HepG2 (cell line): Measurements from ENCODE around the gene TFPI. TPM values are rescaled to one million over a fixed set of nuclear protein-coding genes. Genes with fewer than 3 reads are reported as not detected.

Experiments
- EZH2 ChIP-seq: conservative IDR thresholded peaks from 2 replicates; pipeline ENCODE4 v1.6.1; 2012; ENCODE audit warnings: mild to moderate bottlenecking, low read depth, low read length, moderate library complexity
- GFI1 ChIP-seq: sonication (generic); formaldehyde crosslinking; IDR thresholded peaks from 2 replicates; pipeline ENCODE4 v1.5.0; 2020; ENCODE audit warnings: missing genetic modification reagents, mild to moderate bottlenecking, borderline replicate concordance
- HMGXB4 ChIP-seq, 2 experiments: sonication (generic) in 1 of 2; formaldehyde crosslinking in 1 of 2; IDR thresholded peaks; 2 replicates each; pipeline versions ENCODE4 v1.4.0 to v1.6.1; 2018 to 2020; ENCODE audit warnings: missing genetic modification reagents in 2 of 2, borderline replicate concordance in 1 of 2, low read depth in 1 of 2, mild to moderate bottlenecking in 1 of 2, missing biosample characterization in 1 of 2
- MAFG ChIP-seq: sonication (generic); formaldehyde crosslinking; IDR thresholded peaks from 2 replicates; pipeline ENCODE4 v1.5.1; 2020; ENCODE audit warnings: mild to moderate bottlenecking, missing genetic modification reagents
- NFE2 ChIP-seq: sonication (generic); formaldehyde crosslinking; IDR thresholded peaks from 2 replicates; pipeline ENCODE4 v1.4.0; 2020; ENCODE audit warnings: missing genetic modification reagents
- SOX6 ChIP-seq, 2 experiments: fragments of 450-650 bp in 1 of 2; sonication (generic) in 1 of 2; formaldehyde crosslinking in 1 of 2; IDR thresholded peaks; 2 replicates each; pipeline versions ENCODE4 v1.4.0 to v1.6.1; 2017 to 2020; ENCODE audit warnings: antibody characterized with exemption in 1 of 2, mild to moderate bottlenecking in 1 of 2, missing genetic modification reagents in 1 of 2
- SP140L ChIP-seq: sonication (generic); formaldehyde crosslinking; IDR thresholded peaks from 2 replicates; pipeline ENCODE4 v1.4.0; 2020; ENCODE audit warnings: missing genetic modification reagents, borderline replicate concordance
- SRSF4 ChIP-seq: fragments of 200-400 bp; formaldehyde crosslinking; IDR thresholded peaks from one replicate; pipeline ENCODE4 v1.6.1; 2018; ENCODE audit warnings: mild to moderate bottlenecking, low read depth, low read length, moderate library complexity; ENCODE audit not compliant: poor library complexity, severe bottlenecking
- SSRP1 ChIP-seq: IDR thresholded peaks from 2 replicates; pipeline ENCODE4 v1.6.1; 2016; ENCODE audit warnings: control low read depth
- TOPORS ChIP-seq: sonication (generic); formaldehyde crosslinking; IDR thresholded peaks from 2 replicates; pipeline ENCODE4 v1.8.0; 2023; ENCODE audit warnings: mild to moderate bottlenecking, missing genetic modification reagents
- ZFAT ChIP-seq: sonication (generic); formaldehyde crosslinking; conservative IDR thresholded peaks from 2 replicates; pipeline ENCODE4 v1.8.1; 2023; ENCODE audit warnings: missing genetic modification reagents, inconsistent platforms
- ZNF17 ChIP-seq: sonication (generic); formaldehyde crosslinking; IDR thresholded peaks from 2 replicates; pipeline ENCODE4 v1.5.0; 2020; ENCODE audit warnings: mild to moderate bottlenecking, missing genetic modification reagents
- ZNF597 ChIP-seq: sonication (generic); formaldehyde crosslinking; IDR thresholded peaks from 2 replicates; pipeline ENCODE4 v1.5.0; 2020; ENCODE audit warnings: missing genetic modification reagents
- ZNF7 ChIP-seq: IDR thresholded peaks from 2 replicates; pipeline ENCODE4 v1.6.1; 2016; ENCODE audit warnings: missing biosample characterization, missing genetic modification reagents
- ZNF883 ChIP-seq: sonication (generic); formaldehyde crosslinking; IDR thresholded peaks from 2 replicates; pipeline ENCODE4 v1.5.1; 2020; ENCODE audit warnings: mild to moderate bottlenecking, missing genetic modification reagents; ENCODE audit errors: not compliant biosample characterization
- polyA plus RNA-seq, 8 experiments: library from polyadenylated mRNA; depleted of rRNA in 3 of 8; stranded (reverse) in 7 of 8; unstranded in 1 of 8; fragments of >200 nt; fragmentation: Illumina TruSeq in 4 of 8; extraction: Trizol in 4 of 8; gene quantifications; 2 replicates each; pipeline versions ENCODE4 v1.2.1 to v1.2.3, GENCODE V29; 2011 to 2016; ENCODE audit warnings: low read depth in 4 of 8, missing spikeins in 1 of 8, mixed read lengths in 1 of 8; ENCODE audit not compliant: insufficient read depth in 1 of 8
- total RNA-seq, 5 experiments: library from RNA; depleted of rRNA; stranded (reverse); fragments of >200 nt; fragmentation: Illumina TruSeq; extraction: Trizol; gene quantifications; 2 replicates each; pipeline ENCODE4 v1.2.3, GENCODE V29; 2016; ENCODE audit warnings: low read depth in 1 of 5
- TF ChIP-seq, protein P1 (sequence below): sonication (generic); formaldehyde crosslinking; IDR thresholded peaks from 2 replicates; pipeline ENCODE4 v1.5.1; 2020; ENCODE audit warnings: missing genetic modification reagents, mild to moderate bottlenecking, borderline replicate concordance
- TF ChIP-seq, protein P2 (sequence below): sonication (generic); formaldehyde crosslinking; IDR thresholded peaks from 2 replicates; pipeline ENCODE4 v1.5.0; 2020; ENCODE audit warnings: mild to moderate bottlenecking, missing genetic modification reagents, borderline replicate concordance

The TFPI gene
- total and polyA plus RNA-seq, 2 of the 13 experiments (the other 11 are each of a cell fraction or from before 2014, with no cell fraction given): 301 to 436 TPM

- TF ChIP-seq NFE2 (CRISPR knock-in tag): no peak
- no peak for TF ChIP-seq ZNF17 (CRISPR knock-in tag)
- TF ChIP-seq HMGXB4 (CRISPR knock-in tag; IDR thresholded peaks at IDR 0.05; ENCODE audit: borderline replicate concordance in 1 of 2, low read depth in 1 of 2): no peak
- no peak for TF ChIP-seq MAFG (CRISPR knock-in tag)
- no peak for TF ChIP-seq ZNF7 (CRISPR knock-in tag)
- TF ChIP-seq SOX6 (IDR thresholded peaks at IDR 0.05): no peak
- TF ChIP-seq SOX6 (CRISPR knock-in tag; IDR thresholded peaks at IDR 0.05): peak; percentile 47; the same call in 1 of the 2 replicates
- TF ChIP-seq, protein P1, sequence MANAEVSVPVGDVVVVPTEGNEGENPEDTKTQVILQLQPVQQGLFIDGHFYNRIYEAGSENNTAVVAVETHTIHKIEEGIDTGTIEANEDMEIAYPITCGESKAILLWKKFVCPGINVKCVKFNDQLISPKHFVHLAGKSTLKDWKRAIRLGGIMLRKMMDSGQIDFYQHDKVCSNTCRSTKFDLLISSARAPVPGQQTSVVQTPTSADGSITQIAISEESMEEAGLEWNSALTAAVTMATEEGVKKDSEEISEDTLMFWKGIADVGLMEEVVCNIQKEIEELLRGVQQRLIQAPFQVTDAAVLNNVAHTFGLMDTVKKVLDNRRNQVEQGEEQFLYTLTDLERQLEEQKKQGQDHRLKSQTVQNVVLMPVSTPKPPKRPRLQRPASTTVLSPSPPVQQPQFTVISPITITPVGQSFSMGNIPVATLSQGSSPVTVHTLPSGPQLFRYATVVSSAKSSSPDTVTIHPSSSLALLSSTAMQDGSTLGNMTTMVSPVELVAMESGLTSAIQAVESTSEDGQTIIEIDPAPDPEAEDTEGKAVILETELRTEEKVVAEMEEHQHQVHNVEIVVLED (CRISPR knock-in tag): no peak
- TF ChIP-seq, protein P2, sequence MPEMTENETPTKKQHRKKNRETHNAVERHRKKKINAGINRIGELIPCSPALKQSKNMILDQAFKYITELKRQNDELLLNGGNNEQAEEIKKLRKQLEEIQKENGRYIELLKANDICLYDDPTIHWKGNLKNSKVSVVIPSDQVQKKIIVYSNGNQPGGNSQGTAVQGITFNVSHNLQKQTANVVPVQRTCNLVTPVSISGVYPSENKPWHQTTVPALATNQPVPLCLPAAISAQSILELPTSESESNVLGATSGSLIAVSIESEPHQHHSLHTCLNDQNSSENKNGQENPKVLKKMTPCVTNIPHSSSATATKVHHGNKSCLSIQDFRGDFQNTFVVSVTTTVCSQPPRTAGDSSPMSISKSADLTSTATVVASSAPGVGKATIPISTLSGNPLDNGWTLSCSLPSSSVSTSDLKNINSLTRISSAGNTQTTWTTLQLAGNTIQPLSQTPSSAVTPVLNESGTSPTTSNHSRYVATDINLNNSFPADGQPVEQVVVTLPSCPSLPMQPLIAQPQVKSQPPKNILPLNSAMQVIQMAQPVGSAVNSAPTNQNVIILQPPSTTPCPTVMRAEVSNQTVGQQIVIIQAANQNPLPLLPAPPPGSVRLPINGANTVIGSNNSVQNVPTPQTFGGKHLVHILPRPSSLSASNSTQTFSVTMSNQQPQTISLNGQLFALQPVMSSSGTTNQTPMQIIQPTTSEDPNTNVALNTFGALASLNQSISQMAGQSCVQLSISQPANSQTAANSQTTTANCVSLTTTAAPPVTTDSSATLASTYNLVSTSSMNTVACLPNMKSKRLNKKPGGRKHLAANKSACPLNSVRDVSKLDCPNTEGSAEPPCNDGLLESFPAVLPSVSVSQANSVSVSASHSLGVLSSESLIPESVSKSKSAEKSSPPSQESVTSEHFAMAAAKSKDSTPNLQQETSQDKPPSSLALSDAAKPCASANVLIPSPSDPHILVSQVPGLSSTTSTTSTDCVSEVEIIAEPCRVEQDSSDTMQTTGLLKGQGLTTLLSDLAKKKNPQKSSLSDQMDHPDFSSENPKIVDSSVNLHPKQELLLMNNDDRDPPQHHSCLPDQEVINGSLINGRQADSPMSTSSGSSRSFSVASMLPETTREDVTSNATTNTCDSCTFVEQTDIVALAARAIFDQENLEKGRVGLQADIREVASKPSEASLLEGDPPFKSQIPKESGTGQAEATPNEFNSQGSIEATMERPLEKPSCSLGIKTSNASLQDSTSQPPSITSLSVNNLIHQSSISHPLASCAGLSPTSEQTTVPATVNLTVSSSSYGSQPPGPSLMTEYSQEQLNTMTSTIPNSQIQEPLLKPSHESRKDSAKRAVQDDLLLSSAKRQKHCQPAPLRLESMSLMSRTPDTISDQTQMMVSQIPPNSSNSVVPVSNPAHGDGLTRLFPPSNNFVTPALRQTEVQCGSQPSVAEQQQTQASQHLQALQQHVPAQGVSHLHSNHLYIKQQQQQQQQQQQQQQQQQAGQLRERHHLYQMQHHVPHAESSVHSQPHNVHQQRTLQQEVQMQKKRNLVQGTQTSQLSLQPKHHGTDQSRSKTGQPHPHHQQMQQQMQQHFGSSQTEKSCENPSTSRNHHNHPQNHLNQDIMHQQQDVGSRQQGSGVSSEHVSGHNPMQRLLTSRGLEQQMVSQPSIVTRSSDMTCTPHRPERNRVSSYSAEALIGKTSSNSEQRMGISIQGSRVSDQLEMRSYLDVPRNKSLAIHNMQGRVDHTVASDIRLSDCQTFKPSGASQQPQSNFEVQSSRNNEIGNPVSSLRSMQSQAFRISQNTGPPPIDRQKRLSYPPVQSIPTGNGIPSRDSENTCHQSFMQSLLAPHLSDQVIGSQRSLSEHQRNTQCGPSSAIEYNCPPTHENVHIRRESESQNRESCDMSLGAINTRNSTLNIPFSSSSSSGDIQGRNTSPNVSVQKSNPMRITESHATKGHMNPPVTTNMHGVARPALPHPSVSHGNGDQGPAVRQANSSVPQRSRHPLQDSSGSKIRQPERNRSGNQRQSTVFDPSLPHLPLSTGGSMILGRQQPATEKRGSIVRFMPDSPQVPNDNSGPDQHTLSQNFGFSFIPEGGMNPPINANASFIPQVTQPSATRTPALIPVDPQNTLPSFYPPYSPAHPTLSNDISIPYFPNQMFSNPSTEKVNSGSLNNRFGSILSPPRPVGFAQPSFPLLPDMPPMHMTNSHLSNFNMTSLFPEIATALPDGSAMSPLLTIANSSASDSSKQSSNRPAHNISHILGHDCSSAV (CRISPR knock-in tag): no peak
- TF ChIP-seq SRSF4: no peak
- TF ChIP-seq ZFAT (CRISPR knock-in tag): no peak
- TF ChIP-seq ZNF883 (CRISPR knock-in tag): no peak
- TF ChIP-seq SP140L (CRISPR knock-in tag): no peak
- no peak for TF ChIP-seq ZNF597 (CRISPR knock-in tag)
- TF ChIP-seq EZH2: no peak
- TF ChIP-seq SSRP1 (CRISPR knock-in tag): no peak
- no peak for TF ChIP-seq TOPORS
- peak; percentile 62; the same call in 1 of the 2 replicates for TF ChIP-seq GFI1 (CRISPR knock-in tag)
Observed at GRCh38 chr2:187527262-187527661, 27.0 kb downstream of the TFPI start (continued).
